Measurements from ENCODE around the gene LCP1.

- TF ChIP-seq CTCF (IDR thresholded peaks at IDR 0.05; ENCODE audit: low read length) (no peak), EZH2 (IDR thresholded peaks at IDR 0.05; ENCODE audit: borderline replicate concordance, low read length) (no peak)
Measured at GRCh38 chr13:46166224-46166584, 15.8 kb downstream of the LCP1 start.
